Measurements from ENCODE around the gene ZNF525.

GRCh38 chr19:53374743-53375142 lies 9.2 kb downstream of the ZNF525 start:
- TF ChIP-seq CTCF (IDR thresholded peaks at IDR 0.05): no peak
- TF ChIP-seq POLR2A (IDR thresholded peaks at IDR 0.05): no peak
